GM23338 (cell line): ENCODE measurements around the gene CANT1. TPM values are rescaled to one million over a fixed set of nuclear protein-coding genes. Genes with fewer than 3 reads are reported as not detected.

Source experiments
- ATAC-seq: fragments of 200-7000 bp; cut with Tn5 transposase; 3 replicates; pipeline ENCODE4 v1.9.1; 2020
- DNase-seq: peaks from one replicate; pipeline ENCODE4 v3.0.0-alpha.2; 2015; ENCODE audit warnings: low spot score
- H2AFZ ChIP-seq: fragments of 200-600 bp; sonication (generic); 2 replicates; pipeline ENCODE4 v1.8.0; 2016; ENCODE audit warnings: antibody characterized with exemption, mild to moderate bottlenecking, moderate library complexity
- H3F3A ChIP-seq: fragments of 200-600 bp; sonication (generic); replicated peaks from 2 replicates; pipeline ENCODE4 v1.8.0; 2017; ENCODE audit warnings: antibody characterized with exemption, mixed run types, low read depth
- H3K27ac ChIP-seq: fragments of 200-600 bp; sonication (generic); 2 replicates; pipeline ENCODE4 v1.6.1; 2016; ENCODE audit warnings: low read depth
- H3K27me3 ChIP-seq: fragments of 200-600 bp; sonication (generic); 2 replicates; pipeline ENCODE4 v1.8.0; 2016; ENCODE audit warnings: mild to moderate bottlenecking, mixed run types, moderate library complexity; ENCODE audit not compliant: insufficient read depth
- H3K36me3 ChIP-seq: fragments of 200-600 bp; sonication (generic); 2 replicates; pipeline ENCODE4 v1.8.0; 2016; ENCODE audit warnings: mild to moderate bottlenecking; ENCODE audit not compliant: insufficient read depth
- H3K4me1 ChIP-seq: fragments of 200-600 bp; sonication (generic); 2 replicates; pipeline ENCODE4 v1.8.0; 2016; ENCODE audit warnings: mild to moderate bottlenecking, moderate library complexity; ENCODE audit not compliant: insufficient read depth
- H3K4me2 ChIP-seq: fragments of 200-600 bp; sonication (generic); 2 replicates; pipeline ENCODE4 v1.7.1; 2017; ENCODE audit warnings: mixed run types
- H3K4me3 ChIP-seq: fragments of 200-600 bp; sonication (generic); 2 replicates; pipeline ENCODE4 v1.6.1; 2016; ENCODE audit warnings: mixed run types
- H3K79me2 ChIP-seq: fragments of 200-600 bp; sonication (generic); replicated peaks from 2 replicates; pipeline ENCODE4 v1.8.0; 2017; ENCODE audit warnings: mild to moderate bottlenecking; ENCODE audit not compliant: insufficient read depth
- H3K9me2 ChIP-seq: fragments of 200-600 bp; sonication (generic); 2 replicates; pipeline ENCODE4 v1.8.0; 2017; ENCODE audit not compliant: insufficient read depth
- H4K20me1 ChIP-seq: fragments of 200-600 bp; sonication (generic); replicated peaks from 2 replicates; pipeline ENCODE4 v1.8.0; 2017; ENCODE audit warnings: mild to moderate bottlenecking; ENCODE audit not compliant: insufficient read depth
- H3K27ac Mint-ChIP-seq: 2 replicates; pipeline ENCODE4 v1.8.0; 2020; ENCODE audit warnings: inconsistent platforms, mild to moderate bottlenecking, moderate library complexity, mixed read lengths
- H3K27me3 Mint-ChIP-seq: 3 replicates; pipeline ENCODE4 v1.8.0; 2022; ENCODE audit warnings: low read depth, mild to moderate bottlenecking, moderate library complexity, mixed read lengths, inconsistent platforms; ENCODE audit not compliant: insufficient read depth, poor library complexity
- H3K36me3 Mint-ChIP-seq: 3 replicates; pipeline ENCODE4 v1.8.0; 2021; ENCODE audit warnings: low read depth, mild to moderate bottlenecking, inconsistent platforms, moderate library complexity, mixed read lengths
- H3K4me1 Mint-ChIP-seq: 3 replicates; pipeline ENCODE4 v1.8.0; 2020; ENCODE audit warnings: mild to moderate bottlenecking, inconsistent platforms, mixed read lengths
- H3K4me3 Mint-ChIP-seq: 3 replicates; pipeline ENCODE4 v1.8.0; 2021; ENCODE audit warnings: moderate library complexity, mild to moderate bottlenecking, inconsistent platforms, mixed read lengths
- H3K9me3 Mint-ChIP-seq: 3 replicates; pipeline ENCODE4 v1.8.0; 2020; ENCODE audit warnings: moderate library complexity, mild to moderate bottlenecking, inconsistent platforms, mixed read lengths
- CREB1 ChIP-seq: fragments of 250-450 bp; sonication (Bioruptor Pico); IDR thresholded peaks from 2 replicates; pipeline ENCODE4 v1.5.0; 2020; ENCODE audit warnings: low read depth, mild to moderate bottlenecking, moderate library complexity
- CTCF ChIP-seq, 2 experiments: fragments of 200-600 bp in 1 of 2; sonication (generic) in 1 of 2; conservative IDR thresholded peaks; 2 replicates each; pipeline versions ENCODE4 v1.5.1 to v1.6.1; 2016 to 2017; ENCODE audit warnings: antibody characterized with exemption in 2 of 2, low read depth in 2 of 2, mild to moderate bottlenecking in 2 of 2, moderate library complexity in 1 of 2
- ETS1 ChIP-seq: IDR thresholded peaks from 2 replicates; pipeline ENCODE4 v1.6.1; 2016; ENCODE audit warnings: antibody characterized with exemption
- EZH2 ChIP-seq: fragments of 200-600 bp; sonication (generic); IDR thresholded peaks from one replicate; pipeline ENCODE4 v1.8.0; 2017; ENCODE audit warnings: antibody characterized with exemption, mild to moderate bottlenecking, low read depth; ENCODE audit not compliant: unreplicated experiment
- JUNB ChIP-seq: IDR thresholded peaks from one replicate; pipeline ENCODE4 v1.6.1; 2016; ENCODE audit warnings: antibody characterized with exemption; ENCODE audit not compliant: unreplicated experiment
- NANOG ChIP-seq: IDR thresholded peaks from 2 replicates; pipeline ENCODE4 v1.6.1; 2016; ENCODE audit warnings: antibody characterized with exemption, borderline replicate concordance
- POLR2AphosphoS5 ChIP-seq: IDR thresholded peaks from 2 replicates; pipeline ENCODE4 v1.6.1; 2016; ENCODE audit warnings: antibody characterized with exemption, low read depth
- REST ChIP-seq: IDR thresholded peaks from one replicate; pipeline ENCODE4 v1.6.1; 2018; ENCODE audit warnings: antibody characterized with exemption; ENCODE audit not compliant: unreplicated experiment
- STAT1 ChIP-seq: IDR thresholded peaks from one replicate; pipeline ENCODE4 v1.6.1; 2016; ENCODE audit warnings: antibody characterized with exemption; ENCODE audit not compliant: unreplicated experiment
- ZNF114 ChIP-seq: fragments of 250-450 bp; sonication (Bioruptor Pico); IDR thresholded peaks from 2 replicates; pipeline ENCODE4 v1.5.0; 2020; ENCODE audit warnings: mild to moderate bottlenecking, moderate library complexity
- polyA plus RNA-seq: library from polyadenylated mRNA; unstranded; fragments of >200 nt; fragmentation: Nextera tagmentation; extraction: Ambion mirVana; gene quantifications from 2 replicates; pipeline ENCODE4 v1.2.1, GENCODE V29; 2016
- total RNA-seq: library from RNA; depleted of rRNA; stranded (reverse); fragments of >200 nt; shearing (Covaris generic); gene quantifications from 2 replicates; pipeline ENCODE4 v1.2.3, GENCODE V29; 2014

Gene CANT1
- total and polyA plus RNA-seq, 2 experiments from 2014 or later: 5.9 to 38.8 TPM

DNA sequence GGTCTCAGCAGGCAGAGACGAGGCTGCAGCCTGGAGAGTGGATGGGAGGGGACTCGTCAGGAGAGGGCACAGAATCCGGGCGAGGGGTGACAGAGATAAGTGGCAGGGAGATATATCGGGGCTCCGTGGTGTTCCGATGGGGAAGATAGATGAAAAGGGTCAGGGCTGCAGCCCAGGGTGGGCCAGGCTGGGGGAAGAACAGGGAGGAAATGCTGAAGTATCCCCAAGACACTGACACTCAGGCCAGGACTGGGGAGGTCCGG is 32.0 kb downstream of the CANT1 start (continued):
- TF ChIP-seq CTCF (conservative IDR thresholded peaks at IDR 0.05; ENCODE audit: low read depth in 2 of 2) (no peak), STAT1 (no peak), JUNB (no peak), REST (no peak)

DNA sequence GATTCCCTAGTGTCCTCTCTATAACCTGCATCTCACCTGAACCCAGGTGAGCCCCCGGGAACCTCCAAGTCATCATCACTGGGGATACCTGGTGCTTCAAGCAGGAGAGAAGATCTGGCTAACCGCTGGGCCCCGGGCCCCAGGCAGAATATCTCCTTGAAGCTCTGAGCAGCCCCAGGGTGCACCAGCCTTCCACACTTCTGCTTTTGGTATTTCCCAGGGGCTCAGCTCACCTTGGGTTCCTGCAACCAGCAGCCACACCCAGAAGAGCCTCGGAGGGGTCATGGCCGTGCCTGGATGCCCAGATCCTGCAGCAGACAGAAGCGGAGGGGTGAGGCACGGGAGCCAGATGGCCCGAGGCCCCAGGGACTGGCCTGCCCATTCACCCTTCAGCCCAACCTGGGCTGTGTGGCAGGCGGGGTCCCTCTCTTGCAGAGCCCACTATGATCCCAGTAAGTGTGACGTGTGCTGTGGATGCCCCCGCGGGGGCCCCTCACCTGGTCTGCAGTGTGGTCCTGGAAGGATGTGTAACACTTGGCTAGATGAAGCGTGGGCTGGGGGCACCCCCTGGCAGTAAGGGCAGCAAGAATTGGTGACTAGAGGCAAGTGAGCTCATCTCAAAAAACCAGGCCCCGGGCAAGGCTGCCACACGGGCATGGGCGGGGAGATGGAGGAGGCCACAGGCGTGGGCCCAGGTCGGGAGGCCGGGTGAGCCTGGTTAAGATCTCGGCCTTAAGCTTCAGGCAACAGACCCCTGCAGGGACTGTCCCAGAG is 32.5 kb downstream of the CANT1 start:
- Mint-ChIP-seq H3K27me3 (peaks cover 11% of the 10 kb centered on the region), H3K4me1 (peaks cover 24% of the 10 kb centered on the region), H3K9me3 (no peaks in the 10 kb centered on the region), H3K27ac (no peak overlapping the region), H3K4me3 (no peak overlapping the region), H3K36me3 (peaks cover 6% of the 10 kb centered on the region; the same call in 2 of the 3 replicates)
- Histone ChIP-seq H3K9me2 (no peaks in the 10 kb centered on the region), H3K4me3 (no peak overlapping the region), H3K27ac (no peak overlapping the region), H3K4me2 (no peak overlapping the region), H3K4me1 (no peaks in the 10 kb centered on the region), H4K20me1 (no peaks in the 10 kb centered on the region), H3K27me3 (no peaks in the 10 kb centered on the region), H3K79me2 (no peaks in the 10 kb centered on the region), H2AFZ (no peak overlapping the region), H3K36me3 (no peaks in the 10 kb centered on the region), H3F3A (no peaks in the 10 kb centered on the region)
- DNase-seq: no peak
- ATAC-seq: no peak
- TF ChIP-seq EZH2: no peak
- no peak for TF ChIP-seq ETS1
- TF ChIP-seq POLR2AphosphoS5: no peak
- no peak for TF ChIP-seq NANOG
- TF ChIP-seq CTCF (conservative IDR thresholded peaks at IDR 0.05; ENCODE audit: low read depth in 2 of 2): no peak
- TF ChIP-seq REST: no peak
- TF ChIP-seq JUNB: no peak
- no peak for TF ChIP-seq ZNF114 (CRISPR knock-in tag)
- no peak for TF ChIP-seq CREB1 (CRISPR knock-in tag)
